T-helper 2 cell (primary cell): Measurements from ENCODE around the gene DPH1.

Source experiments
- DNase-seq, 5 experiments: peaks; one replicate each; pipeline versions ENCODE4 v3.0.0 to v3.0.0-alpha.2; 2012 to 2022

The DPH1 gene

DNA sequence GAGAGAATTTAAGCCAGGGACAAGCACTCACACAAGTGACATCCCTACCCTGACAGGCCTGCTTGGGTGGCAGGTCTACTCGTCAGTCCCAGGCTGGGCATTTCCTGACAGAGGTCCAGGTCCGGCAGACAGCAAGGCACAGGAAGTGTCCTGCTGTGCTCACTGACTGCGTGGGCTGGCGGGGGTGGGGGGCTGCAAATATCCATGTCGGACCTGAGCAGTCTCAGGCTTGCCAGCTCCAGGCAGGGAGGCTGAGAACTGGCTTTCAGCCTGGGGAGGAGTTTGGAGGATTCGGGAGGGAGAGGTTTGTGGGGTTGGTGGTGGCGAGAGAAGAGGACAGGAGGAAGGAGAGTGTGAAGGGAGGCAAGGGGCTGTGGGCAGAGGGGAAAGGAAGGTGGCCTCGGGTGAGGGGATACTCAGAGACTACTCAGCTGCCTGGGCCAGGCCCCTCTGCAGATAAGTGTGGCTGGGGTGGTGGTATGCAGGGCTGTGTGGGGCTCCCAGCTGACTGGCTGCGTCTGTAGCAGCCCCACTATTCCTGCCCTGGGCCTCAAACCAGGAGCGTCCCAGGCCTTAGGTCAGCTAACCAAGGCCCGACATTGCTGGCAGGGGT, 32.7 kb downstream of the DPH1 start:
- DNase-seq = no peak

- no peak for DNase-seq
These were observed 33.6 kb downstream of the DPH1 start for GRCh38 chr17:2063261-2064146.

DNA sequence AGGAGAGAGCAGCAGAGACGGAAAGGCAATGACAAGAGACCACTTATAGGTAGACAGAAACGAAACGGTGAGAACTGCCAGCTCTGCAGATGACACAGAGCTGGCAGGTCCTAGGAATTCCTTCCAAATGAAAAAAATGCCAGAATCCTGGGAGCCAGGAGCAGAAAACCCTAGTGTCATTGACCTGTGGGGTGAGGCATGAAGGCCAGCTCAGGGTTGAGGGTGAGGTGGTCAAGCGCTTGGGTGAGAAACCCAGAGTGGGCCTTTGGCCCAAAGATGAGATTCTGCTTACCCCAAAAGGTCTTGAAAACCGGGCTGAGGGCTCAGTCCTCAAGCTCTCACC, 34.2 kb downstream of the DPH1 start:
- DNase-seq = no peak

DNA sequence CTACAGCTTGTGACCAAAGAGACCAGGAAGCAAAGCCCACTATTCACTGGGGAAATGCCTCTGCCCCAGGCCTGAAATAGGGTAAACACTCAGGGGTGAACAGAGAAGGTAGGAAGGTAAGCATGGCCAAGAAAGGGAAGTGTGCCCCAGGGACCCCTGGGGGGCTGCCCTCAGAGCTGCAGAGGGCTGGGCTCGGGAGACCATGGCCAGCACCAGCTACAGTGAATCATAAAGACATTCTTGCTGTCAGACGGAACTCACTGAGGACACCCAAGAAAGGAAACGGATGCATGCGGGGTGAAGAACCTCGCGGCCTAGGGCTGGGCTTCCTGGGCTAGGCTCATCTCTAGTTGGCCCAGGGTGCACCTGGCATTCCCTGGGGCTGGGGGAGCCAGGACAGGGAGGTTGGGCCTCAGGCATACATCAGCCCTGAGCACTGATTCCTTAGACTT, 34.6 kb downstream of the DPH1 start:
- no peak for DNase-seq

- DNase-seq = peak in 2 of 5 experiments; percentile 51 to 70
These were observed 35.2 kb downstream of the DPH1 start for GRCh38 chr17:2064980-2065785.

DNA sequence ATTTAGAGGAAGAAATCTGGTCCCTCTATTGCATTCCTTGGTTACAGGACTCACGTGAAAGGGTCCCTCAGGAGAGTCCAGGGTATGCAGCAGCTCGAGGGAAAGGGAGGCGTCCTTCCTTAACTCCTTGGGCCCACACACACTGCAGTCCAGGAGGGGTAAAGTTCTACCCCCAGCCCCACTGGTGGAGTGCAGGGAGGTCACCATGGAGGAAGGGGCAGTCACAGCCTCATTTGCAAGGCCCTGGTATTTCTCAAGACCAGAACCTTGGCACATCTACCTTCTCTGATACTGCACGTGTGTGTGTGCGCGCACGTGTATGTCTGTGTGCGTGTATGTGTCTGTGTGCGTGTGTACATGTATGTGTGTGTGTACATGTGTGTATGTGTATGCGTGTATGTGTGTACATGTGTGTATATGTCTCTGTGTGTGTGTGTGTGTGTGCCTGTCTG, 36.0 kb downstream of the DPH1 start:
- DNase-seq = no peak

GRCh38 chr17:2067048-2067561, 37.2 kb downstream of the DPH1 start:
- no peak for DNase-seq

DNA sequence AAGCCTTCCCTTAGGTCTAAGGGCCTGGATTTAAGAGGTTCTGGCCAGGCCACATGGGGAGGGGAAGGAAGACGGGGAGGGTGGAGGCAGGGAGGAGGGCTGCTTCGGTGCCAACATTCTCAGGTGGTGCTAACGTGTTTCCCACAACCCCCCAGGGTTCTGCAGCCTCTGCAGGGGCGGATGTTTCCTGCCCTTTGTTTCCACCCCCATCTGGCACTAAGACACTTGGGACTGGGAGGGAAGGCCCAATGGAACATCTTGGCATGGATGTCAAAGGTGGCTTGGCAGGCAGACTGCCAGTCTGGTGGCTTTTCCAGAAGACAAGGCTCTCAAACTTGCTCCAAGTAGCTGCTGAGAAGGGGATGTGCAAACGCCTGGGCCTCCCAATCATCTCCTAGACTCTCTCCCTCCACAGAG, 37.7 kb downstream of the DPH1 start:
- no peak for DNase-seq

DNA sequence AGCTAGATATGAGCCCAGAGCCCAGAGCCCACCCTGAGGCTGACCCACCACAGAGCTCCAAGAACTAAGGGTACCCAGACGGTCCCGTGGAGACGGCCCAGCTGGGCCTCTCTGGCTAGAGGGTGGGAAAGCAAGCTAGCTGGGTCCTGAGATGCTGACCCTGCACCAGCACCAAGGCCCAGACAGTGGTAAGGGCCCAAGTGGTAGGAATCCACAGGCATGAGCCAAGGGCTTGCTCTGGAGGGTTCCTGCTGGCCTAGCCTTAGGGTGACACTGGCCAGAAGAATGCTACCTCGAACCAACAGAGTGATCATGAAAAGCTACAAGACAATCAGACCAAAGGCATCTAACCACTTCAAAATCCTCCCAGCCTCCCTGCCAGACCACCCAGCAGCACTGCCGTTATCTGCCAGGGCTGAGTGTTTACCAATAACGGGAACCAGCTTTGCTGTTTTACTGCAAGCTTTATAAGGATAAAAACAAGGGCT, 38.1 kb downstream of the DPH1 start:
- DNase-seq = no peak

DNA sequence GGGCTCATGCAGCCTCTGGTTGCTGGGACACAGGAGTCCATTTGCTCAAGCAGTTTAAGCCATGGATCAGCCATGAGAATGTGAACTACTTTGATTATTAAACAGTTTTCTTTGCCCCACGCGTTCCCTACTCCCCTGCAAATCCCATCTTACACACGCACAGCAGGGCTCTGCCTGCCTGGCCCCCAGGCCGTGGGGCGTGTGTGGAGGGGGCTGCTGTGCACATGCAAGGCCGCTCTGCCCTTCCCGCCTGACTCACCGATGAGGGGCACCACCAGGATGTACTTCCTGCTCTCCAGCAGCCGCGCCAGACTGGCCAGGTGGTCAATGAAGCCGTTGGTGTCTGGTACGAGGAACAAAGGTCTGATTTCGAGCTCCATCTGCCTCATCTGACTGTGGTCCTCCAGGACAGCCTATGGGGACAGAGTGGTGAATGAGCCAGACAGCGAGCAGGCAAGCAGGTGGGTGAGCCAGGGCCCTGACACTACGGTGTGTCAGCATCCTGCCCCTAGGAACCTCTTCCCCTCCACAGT, 38.6 kb downstream of the DPH1 start:
- no peak for DNase-seq

- DNase-seq = peak in 2 of 5 experiments; percentile 54 to 97
These were observed 40.5 kb downstream of the DPH1 start for GRCh38 chr17:2070241-2071023.

GRCh38 chr17:2071024-2071385, 41.1 kb downstream of the DPH1 start:
- DNase-seq = no peak

- no peak for DNase-seq
These were observed 41.7 kb downstream of the DPH1 start for GRCh38 chr17:2071455-2072281.

DNA sequence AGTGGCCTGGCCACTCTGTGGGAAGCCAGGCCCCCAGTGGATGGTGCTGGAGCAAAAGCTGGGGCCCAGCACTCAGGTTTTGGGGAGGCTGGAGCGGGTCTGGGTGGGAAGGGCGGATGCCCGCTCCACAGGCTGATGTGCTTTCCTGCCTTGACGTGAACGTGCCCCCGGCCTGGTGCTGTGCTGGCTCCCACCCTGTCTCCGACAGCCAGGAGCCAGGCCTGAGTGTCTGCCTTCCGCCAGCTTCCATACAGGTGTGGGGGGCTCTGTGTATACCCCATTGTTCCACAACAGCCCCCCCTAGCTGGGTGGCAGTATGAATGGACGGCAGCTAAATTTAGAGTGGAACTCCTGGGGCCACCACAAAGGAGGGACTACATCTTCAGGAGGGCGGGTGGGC, 45.0 kb downstream of the DPH1 start:
- no peak for DNase-seq

GRCh38 chr17:2075336-2076086, 45.6 kb downstream of the DPH1 start:
- DNase-seq = no peak

DNA sequence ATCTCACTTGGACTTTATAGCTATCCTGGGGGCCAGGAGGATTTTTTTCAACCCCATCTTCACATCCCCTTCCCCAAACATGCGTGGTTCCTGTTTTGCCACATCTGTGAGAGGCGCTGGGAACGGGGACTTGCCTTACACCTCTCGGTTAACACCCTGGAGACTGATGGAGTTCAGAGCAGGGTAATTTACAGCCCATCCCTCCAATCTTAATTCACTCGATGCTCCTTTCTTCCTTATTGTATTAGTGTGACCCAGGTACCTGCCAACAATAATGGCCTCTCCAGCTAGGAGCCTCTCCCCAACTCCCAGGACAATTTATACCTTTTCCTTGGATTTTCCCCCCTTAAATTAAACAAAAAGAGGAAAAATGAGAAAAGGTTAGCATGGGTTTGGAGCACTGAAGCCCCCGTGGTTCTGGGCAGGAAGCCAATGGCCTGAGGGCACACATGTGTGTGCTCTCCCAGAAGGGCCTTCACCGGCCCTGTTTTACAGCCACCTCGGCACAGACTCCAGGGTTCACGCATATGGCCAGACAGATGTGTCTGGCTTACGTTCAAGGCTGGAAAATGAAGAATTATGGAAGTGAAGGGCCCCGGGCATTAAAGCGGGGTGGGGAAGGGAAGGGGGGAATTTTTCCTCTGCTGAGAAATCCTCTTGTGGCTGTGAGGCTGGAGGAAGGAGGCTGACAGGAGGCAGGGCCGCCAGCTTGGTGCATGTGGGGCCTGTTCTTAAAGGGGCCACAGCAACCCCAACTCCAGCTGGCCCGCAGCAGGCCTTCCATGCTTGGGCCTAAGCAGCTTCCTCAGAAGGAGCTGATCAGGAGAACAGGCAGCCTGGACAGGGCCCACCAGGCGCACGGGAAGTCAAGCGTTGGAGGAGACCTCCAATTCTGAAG, 46.4 kb downstream of the DPH1 start:
- DNase-seq = no peak

DNA sequence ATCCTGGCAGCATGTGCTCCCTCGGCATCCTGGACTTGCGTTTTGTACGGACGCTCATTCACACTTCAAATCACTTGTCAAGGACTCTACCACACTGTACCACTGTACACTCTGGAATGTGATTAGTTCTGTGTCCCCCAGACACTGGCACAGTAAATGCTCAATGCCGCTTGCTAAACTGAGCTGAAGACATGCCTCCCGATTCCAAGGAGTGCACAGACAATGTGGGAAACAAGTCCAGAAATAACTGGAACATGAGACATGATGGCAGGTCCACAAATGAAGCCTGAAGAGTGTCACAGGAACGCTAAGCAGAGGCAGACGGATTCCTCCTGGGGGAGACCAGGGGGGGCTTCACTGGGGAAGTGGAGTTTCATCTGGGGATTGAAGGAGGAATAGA, 47.1 kb downstream of the DPH1 start:
- DNase-seq = no peak

- no peak for DNase-seq
These were observed 51.6 kb downstream of the DPH1 start for GRCh38 chr17:2081564-2081963.
